Ishikawa (cell line): ENCODE data around the gene XIAP.

Source experiments
- CEBPB ChIP-seq: IDR thresholded peaks from 2 replicates; pipeline ENCODE4 v1.6.1; 2012
- CREB1 ChIP-seq: IDR thresholded peaks from 2 replicates; pipeline ENCODE4 v1.6.1; 2012; ENCODE audit warnings: low read depth
- EGR1 ChIP-seq: IDR thresholded peaks from 2 replicates; pipeline ENCODE4 v1.6.1; 2012
- EP300 ChIP-seq: IDR thresholded peaks from 2 replicates; pipeline ENCODE4 v1.6.1; 2012; ENCODE audit warnings: borderline replicate concordance
- FOXM1 ChIP-seq: IDR thresholded peaks from 2 replicates; pipeline ENCODE4 v1.6.1; 2012; ENCODE audit warnings: low read depth, borderline replicate concordance
- NFIC ChIP-seq: IDR thresholded peaks from 2 replicates; pipeline ENCODE4 v1.6.1; 2012
- RAD21 ChIP-seq: IDR thresholded peaks from 2 replicates; pipeline ENCODE4 v1.6.1; 2012; ENCODE audit warnings: low read depth
- TAF1 ChIP-seq: IDR thresholded peaks from 2 replicates; pipeline ENCODE4 v1.6.1; 2012; ENCODE audit warnings: low read depth, mild to moderate bottlenecking
- TCF12 ChIP-seq: IDR thresholded peaks from 2 replicates; pipeline ENCODE4 v1.6.1; 2012; ENCODE audit warnings: low read depth
- TEAD4 ChIP-seq: IDR thresholded peaks from 2 replicates; pipeline ENCODE4 v1.6.1; 2012
- YY1 ChIP-seq: IDR thresholded peaks from 2 replicates; pipeline ENCODE4 v1.6.1; 2012; ENCODE audit warnings: low read depth
- ZBTB7A ChIP-seq: IDR thresholded peaks from 2 replicates; pipeline ENCODE4 v1.6.1; 2012; ENCODE audit warnings: low read depth
- TF ChIP-seq, protein P1 (sequence below): IDR thresholded peaks from 2 replicates; pipeline ENCODE4 v1.6.1; 2012
- TF ChIP-seq, protein P2 (sequence below): IDR thresholded peaks from 2 replicates; pipeline ENCODE4 v1.6.1; 2012; ENCODE audit warnings: low read depth, mild to moderate bottlenecking
- TF ChIP-seq, protein P3 (sequence below): IDR thresholded peaks from 2 replicates; pipeline ENCODE4 v1.6.1; 2012

XIAP gene

DNA sequence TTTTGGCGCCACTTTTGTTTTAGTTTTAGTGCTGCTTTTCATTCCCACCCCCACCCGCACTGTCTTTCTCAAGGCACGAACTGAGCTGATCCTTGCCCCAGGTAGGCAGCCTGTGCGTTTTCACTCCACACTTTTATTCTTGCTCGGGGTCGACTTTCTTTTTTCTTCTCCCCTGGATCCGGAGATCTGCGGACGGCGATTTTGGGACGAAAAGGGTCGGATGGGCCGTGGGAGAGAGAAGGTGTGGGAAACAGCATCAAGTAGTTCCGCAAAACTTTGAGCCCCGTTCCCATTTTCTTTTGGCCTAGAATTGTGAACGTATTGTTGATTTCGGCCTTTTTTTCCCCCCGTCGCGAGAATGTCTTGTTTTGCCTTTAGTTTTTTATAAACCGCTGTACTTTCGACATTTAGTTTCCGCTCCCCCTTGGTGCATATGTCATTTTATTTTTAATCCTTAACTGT lies 102.2 kb downstream of the XIAP start:
- TF ChIP-seq TCF12 (no peak), YY1 (no peak), TEAD4 (no peak), RAD21 (no peak), ZBTB7A (no peak), EGR1 (no peak), FOXM1 (no peak), CEBPB (no peak), CREB1 (no peak), NFIC (no peak), EP300 (no peak), TAF1 (no peak)
- TF ChIP-seq, protein P1, sequence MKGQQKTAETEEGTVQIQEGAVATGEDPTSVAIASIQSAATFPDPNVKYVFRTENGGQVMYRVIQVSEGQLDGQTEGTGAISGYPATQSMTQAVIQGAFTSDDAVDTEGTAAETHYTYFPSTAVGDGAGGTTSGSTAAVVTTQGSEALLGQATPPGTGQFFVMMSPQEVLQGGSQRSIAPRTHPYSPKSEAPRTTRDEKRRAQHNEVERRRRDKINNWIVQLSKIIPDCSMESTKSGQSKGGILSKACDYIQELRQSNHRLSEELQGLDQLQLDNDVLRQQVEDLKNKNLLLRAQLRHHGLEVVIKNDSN, result no peak
- TF ChIP-seq, protein P2, sequence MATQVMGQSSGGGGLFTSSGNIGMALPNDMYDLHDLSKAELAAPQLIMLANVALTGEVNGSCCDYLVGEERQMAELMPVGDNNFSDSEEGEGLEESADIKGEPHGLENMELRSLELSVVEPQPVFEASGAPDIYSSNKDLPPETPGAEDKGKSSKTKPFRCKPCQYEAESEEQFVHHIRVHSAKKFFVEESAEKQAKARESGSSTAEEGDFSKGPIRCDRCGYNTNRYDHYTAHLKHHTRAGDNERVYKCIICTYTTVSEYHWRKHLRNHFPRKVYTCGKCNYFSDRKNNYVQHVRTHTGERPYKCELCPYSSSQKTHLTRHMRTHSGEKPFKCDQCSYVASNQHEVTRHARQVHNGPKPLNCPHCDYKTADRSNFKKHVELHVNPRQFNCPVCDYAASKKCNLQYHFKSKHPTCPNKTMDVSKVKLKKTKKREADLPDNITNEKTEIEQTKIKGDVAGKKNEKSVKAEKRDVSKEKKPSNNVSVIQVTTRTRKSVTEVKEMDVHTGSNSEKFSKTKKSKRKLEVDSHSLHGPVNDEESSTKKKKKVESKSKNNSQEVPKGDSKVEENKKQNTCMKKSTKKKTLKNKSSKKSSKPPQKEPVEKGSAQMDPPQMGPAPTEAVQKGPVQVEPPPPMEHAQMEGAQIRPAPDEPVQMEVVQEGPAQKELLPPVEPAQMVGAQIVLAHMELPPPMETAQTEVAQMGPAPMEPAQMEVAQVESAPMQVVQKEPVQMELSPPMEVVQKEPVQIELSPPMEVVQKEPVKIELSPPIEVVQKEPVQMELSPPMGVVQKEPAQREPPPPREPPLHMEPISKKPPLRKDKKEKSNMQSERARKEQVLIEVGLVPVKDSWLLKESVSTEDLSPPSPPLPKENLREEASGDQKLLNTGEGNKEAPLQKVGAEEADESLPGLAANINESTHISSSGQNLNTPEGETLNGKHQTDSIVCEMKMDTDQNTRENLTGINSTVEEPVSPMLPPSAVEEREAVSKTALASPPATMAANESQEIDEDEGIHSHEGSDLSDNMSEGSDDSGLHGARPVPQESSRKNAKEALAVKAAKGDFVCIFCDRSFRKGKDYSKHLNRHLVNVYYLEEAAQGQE, result no peak
- TF ChIP-seq, protein P3, sequence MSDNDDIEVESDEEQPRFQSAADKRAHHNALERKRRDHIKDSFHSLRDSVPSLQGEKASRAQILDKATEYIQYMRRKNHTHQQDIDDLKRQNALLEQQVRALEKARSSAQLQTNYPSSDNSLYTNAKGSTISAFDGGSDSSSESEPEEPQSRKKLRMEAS, result no peak

DNA sequence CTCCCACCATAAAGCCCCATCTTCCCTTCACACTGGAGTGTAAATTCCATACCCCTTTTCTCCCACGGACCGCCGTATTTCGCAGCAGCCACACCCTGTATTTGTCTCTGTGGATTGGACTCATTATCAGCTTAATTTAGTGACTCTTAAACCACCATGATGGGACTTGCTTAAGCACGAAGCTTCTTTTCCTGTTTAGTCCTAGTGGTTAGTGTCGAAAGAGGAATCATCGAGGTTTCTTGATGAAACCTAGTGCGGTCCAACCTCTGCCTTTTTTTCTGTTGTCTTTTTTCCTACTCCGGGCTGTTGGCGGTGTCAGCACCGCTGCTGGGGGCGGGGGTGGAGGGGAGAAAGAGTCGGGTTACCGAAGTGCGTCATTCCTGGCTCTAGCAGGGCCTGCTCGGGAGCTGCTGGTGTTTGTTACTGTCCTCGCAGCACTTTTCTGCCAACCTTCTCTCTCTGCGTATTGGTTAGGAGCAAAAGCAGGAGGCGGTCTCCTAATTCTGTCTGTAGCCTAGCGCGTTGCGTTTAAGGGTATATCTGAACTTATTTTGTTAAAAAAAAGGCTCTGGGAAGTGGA lies 103.0 kb downstream of the XIAP start:
- TF ChIP-seq, protein P3, result 0 out of 2 replicates have a peak, but pooled peaks have one; percentile 14
- TF ChIP-seq RAD21 (no peak), YY1 (no peak), EGR1 (peak; percentile 51; the same call in 1 of the 2 replicates), TEAD4 (0 out of 2 replicates have a peak, but pooled peaks have one; percentile 18)
